Suprapubic skin (tissue), 4 donors: ENCODE measurements around the gene LRRC7. TPM values are rescaled to one million over a fixed set of nuclear protein-coding genes. Genes with fewer than 3 reads are reported as not detected.

Experiments
- DNase-seq, 2 donors: peaks; one replicate each; pipeline ENCODE4 v3.0.0-alpha.2; 2019; ENCODE audit warnings: low spot score in 2 of 2
- H3K27ac ChIP-seq: fragments of 200-600 bp; sonication (generic); one replicate; pipeline ENCODE4 v1.5.1; 2019
- H3K27me3 ChIP-seq: fragments of 200-600 bp; sonication (generic); one replicate; pipeline ENCODE4 v1.5.1; 2019
- H3K36me3 ChIP-seq: fragments of 200-600 bp; sonication (generic); one replicate; pipeline ENCODE4 v1.5.1; 2019
- H3K4me1 ChIP-seq: fragments of 200-600 bp; sonication (generic); one replicate; pipeline ENCODE4 v1.5.1; 2019
- H3K4me3 ChIP-seq: fragments of 200-600 bp; sonication (generic); one replicate; pipeline ENCODE4 v1.5.1; 2019; ENCODE audit warnings: mild to moderate bottlenecking
- H3K9me3 ChIP-seq: fragments of 200-600 bp; sonication (generic); one replicate; pipeline ENCODE4 v1.5.1; 2019
- EP300 ChIP-seq: sonication (generic); formaldehyde crosslinking; IDR thresholded peaks from one replicate; pipeline ENCODE4 v1.6.1; 2017; ENCODE audit warnings: antibody characterized with exemption
- POLR2A ChIP-seq, 2 donors: fragments of 450-650 bp; IDR thresholded peaks; one replicate each; pipeline ENCODE4 v1.6.1; 2017; ENCODE audit warnings: antibody characterized with exemption in 2 of 2, mild to moderate bottlenecking in 2 of 2, moderate library complexity in 2 of 2
- POLR2AphosphoS5 ChIP-seq, 3 donors: sonication (generic); formaldehyde crosslinking; IDR thresholded peaks; one replicate each; pipeline ENCODE4 v1.6.1; 2017; ENCODE audit warnings: antibody characterized with exemption in 3 of 3
- WGBS: methylation state at CpG from one replicate; pipeline ENCODE4 v1.1.5; 2018; 5-methylcytosine and 5-hydroxymethylcytosine counted together
- total RNA-seq, 4 donors: library from RNA; depleted of rRNA; stranded (reverse); fragments of >200 nt; gene quantifications; one replicate each; pipeline ENCODE4 v1.1.0, GENCODE V29; 2016
- TF ChIP-seq, protein P1 (sequence below), 2 donors: fragments of 200-600 bp in 1 of 2; fragments of 450-650 bp in 1 of 2; sonication (generic) in 1 of 2; IDR thresholded peaks; one replicate each; pipeline ENCODE4 v1.5.1; 2016 to 2019; ENCODE audit warnings: antibody characterized with exemption in 2 of 2, mild to moderate bottlenecking in 1 of 2, moderate library complexity in 1 of 2

LRRC7 gene
- total RNA-seq, 4 donors from 2014 or later, result 0.24 to 0.98 (median 0.47) TPM

DNA sequence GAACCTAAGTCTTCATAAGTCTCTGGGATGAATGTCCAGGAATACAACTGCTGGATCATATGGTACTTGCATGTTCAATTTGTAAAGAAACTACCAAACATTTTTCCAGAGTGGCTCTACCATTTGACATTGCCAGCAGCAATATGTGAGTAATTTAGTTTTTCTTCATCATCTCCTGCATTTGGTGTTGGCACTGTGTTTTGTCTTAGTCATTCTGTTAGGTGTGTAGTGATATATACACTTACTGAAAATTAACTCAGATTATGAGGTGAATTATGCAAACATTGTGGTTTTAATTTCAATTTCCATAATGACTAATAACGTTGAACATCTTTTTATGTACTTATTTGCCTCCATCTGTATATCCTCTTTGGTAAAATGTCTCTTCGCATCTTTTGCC lies 499.0 kb downstream of the LRRC7 start:
- 68% methylated on average over 2 of the region's 2 CpGs for WGBS
- H3K36me3 ChIP-seq, result no peaks in the 10 kb centered on the region
- H3K4me3 ChIP-seq, result no peak overlapping the region
- TF ChIP-seq EP300 (no peak), POLR2AphosphoS5 (IDR thresholded peaks at IDR 0.05) (no peak)
- TF ChIP-seq, protein P1, sequence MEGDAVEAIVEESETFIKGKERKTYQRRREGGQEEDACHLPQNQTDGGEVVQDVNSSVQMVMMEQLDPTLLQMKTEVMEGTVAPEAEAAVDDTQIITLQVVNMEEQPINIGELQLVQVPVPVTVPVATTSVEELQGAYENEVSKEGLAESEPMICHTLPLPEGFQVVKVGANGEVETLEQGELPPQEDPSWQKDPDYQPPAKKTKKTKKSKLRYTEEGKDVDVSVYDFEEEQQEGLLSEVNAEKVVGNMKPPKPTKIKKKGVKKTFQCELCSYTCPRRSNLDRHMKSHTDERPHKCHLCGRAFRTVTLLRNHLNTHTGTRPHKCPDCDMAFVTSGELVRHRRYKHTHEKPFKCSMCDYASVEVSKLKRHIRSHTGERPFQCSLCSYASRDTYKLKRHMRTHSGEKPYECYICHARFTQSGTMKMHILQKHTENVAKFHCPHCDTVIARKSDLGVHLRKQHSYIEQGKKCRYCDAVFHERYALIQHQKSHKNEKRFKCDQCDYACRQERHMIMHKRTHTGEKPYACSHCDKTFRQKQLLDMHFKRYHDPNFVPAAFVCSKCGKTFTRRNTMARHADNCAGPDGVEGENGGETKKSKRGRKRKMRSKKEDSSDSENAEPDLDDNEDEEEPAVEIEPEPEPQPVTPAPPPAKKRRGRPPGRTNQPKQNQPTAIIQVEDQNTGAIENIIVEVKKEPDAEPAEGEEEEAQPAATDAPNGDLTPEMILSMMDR (IDR thresholded peaks at IDR 0.05), result no peak
- H3K4me1 ChIP-seq, result no peaks in the 10 kb centered on the region
- H3K9me3 ChIP-seq, result no peaks in the 10 kb centered on the region
- H3K27ac ChIP-seq, result no peak overlapping the region
- no peaks in the 10 kb centered on the region for H3K27me3 ChIP-seq
- no peak for DNase-seq

DNA sequence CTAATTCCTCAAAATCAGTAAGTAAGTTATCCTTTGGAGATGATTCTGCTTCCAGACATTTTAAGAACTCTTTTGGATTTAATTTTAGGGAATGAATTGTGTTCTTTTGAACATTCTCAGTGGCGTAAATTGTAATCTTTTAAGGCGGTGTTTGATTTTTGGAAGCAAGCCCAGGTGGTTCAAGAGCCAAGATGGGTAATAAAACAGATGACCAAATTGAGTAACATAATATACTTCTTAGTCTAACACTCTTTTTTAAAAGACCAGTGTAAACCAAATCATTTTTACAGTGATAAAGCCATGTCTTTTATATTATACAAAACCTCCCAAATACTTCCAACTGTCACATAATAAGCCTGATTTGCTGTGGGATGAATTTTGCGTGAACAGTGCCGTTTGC lies 503.9 kb downstream of the LRRC7 start:
- no peaks in the 10 kb centered on the region for H3K4me1 ChIP-seq
- WGBS, result 49% methylated on average over 4 of the region's 4 CpGs
- no peak for DNase-seq

DNA sequence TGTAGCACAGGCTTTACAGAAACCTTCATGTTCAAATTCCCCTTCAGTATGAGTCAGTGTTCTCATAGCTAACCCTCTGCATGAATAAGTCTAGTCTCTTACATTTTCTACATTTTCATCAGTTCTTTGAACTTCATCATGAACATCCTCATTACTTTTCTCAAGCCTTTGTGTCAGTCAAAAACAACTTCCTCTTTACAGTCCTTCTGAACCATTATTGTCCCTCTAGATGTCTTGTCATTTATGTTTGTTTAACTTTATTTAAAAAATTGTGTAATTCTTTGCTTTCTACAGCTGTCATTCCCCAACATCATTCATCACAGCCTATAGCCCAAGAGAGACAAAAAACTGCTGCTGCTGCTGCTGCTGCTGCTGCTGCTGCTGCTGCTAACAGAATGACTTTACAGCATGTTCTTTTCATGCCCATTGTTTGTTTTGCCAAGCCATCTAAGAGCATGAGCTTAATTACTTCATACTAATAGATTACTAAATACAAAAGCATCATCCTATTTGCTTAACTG lies 504.6 kb downstream of the LRRC7 start:
- H3K36me3 ChIP-seq, result no peaks in the 10 kb centered on the region
- TF ChIP-seq, protein P1 (IDR thresholded peaks at IDR 0.05), result no peak
- TF ChIP-seq POLR2AphosphoS5 (IDR thresholded peaks at IDR 0.05) (no peak), EP300 (no peak), POLR2A (IDR thresholded peaks at IDR 0.05) (no peak)

More for the DNA sequence above, 503.9 kb downstream of the LRRC7 start:
- no peak overlapping the region for H3K27ac ChIP-seq
- no peak overlapping the region for H3K4me3 ChIP-seq
- no peak for TF ChIP-seq POLR2A (IDR thresholded peaks at IDR 0.05)
- TF ChIP-seq, protein P1 (IDR thresholded peaks at IDR 0.05), result no peak
- no peak for TF ChIP-seq EP300
- no peak for TF ChIP-seq POLR2AphosphoS5 (IDR thresholded peaks at IDR 0.05)
- no peaks in the 10 kb centered on the region for H3K27me3 ChIP-seq
- H3K9me3 ChIP-seq, result no peaks in the 10 kb centered on the region
- no peaks in the 10 kb centered on the region for H3K36me3 ChIP-seq

DNA sequence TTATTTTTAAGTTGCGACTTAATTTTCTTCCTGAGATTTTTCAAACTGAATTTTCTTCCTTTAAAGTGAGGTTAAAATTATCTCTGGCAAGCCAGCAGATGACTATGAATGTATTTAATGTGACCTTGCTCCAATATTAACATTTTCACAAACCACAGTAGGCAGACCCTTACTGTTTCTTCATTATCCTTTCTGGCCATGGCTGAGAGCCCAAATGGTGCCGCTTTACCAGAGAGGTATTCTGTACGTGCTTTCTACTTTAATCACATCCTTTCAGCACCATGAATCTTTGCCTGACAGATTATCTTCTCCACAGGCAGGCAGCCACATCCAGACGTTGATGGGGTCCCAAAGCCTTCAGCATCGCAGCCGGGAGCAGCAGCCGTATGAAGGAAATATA lies 508.0 kb downstream of the LRRC7 start:
- no peak for DNase-seq
- Histone ChIP-seq H3K4me1 (no peaks in the 10 kb centered on the region), H3K4me3 (no peak overlapping the region), H3K27me3 (no peaks in the 10 kb centered on the region), H3K27ac (no peak overlapping the region), H3K9me3 (no peaks in the 10 kb centered on the region), H3K36me3 (no peaks in the 10 kb centered on the region)
- TF ChIP-seq POLR2AphosphoS5 (IDR thresholded peaks at IDR 0.05) (no peak), EP300 (no peak), POLR2A (IDR thresholded peaks at IDR 0.05) (no peak)
- TF ChIP-seq, protein P1 (IDR thresholded peaks at IDR 0.05), result no peak
- WGBS, result 86% methylated on average over 7 of the region's 7 CpGs

More for the DNA sequence above, 504.6 kb downstream of the LRRC7 start:
- Histone ChIP-seq H3K27ac (no peak overlapping the region), H3K4me1 (no peaks in the 10 kb centered on the region), H3K4me3 (no peak overlapping the region), H3K27me3 (no peaks in the 10 kb centered on the region), H3K9me3 (no peaks in the 10 kb centered on the region)
- DNase-seq, result no peak

DNA sequence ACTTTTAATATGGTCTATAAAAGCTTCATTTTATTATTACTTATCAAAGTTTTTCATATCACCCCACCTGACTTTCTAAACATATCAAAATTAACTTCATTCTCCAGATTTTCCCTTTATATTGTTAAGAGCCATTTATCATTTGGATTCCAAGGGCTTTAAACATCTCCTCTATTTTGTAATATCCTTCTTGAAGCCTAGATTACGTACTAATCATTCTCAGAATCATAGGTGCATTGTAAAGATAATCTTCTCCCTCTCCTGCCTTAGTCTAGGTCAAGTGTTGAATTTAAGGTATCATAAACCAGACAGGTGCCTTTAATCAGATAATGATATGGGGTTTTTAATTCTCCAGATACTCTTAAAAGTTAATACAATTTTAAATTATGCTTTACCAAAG lies 509.3 kb downstream of the LRRC7 start:
- Histone ChIP-seq H3K4me3 (no peak overlapping the region), H3K9me3 (no peaks in the 10 kb centered on the region), H3K27me3 (no peaks in the 10 kb centered on the region), H3K36me3 (no peaks in the 10 kb centered on the region), H3K27ac (no peak overlapping the region), H3K4me1 (no peaks in the 10 kb centered on the region)
- WGBS, result 90% methylated on average over 1 of the region's 1 CpG
- TF ChIP-seq, protein P1 (IDR thresholded peaks at IDR 0.05), result no peak
- no peak for DNase-seq
